ENCODE results near the gene PTPRK. TPM values are rescaled to one million over a fixed set of nuclear protein-coding genes. Genes with fewer than 3 reads are reported as not detected.

PTPRK gene
- total and polyA plus RNA-seq, 2 experiments from 2014 or later: 26.9 to 56.4 TPM

DNA sequence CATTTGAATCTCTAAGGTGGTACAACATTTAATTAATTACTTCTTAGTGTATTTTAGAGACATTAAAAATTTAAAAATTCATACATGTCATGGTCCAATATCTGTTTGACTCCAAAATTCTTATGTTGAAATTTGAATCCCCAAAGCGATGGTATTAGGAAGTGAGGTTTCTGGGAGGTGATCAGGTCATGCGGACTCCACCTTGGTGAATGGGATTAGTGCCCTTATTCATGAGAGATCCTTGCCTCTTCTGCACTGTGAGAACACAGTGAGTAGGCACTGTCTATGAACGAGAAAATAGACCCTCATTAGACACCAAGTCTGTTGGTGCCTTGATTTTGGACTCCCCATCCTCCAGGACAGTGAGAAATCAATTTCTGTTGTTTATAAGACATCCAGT is 254.7 kb downstream of the PTPRK start (continued):
- TF ChIP-seq, protein P1, sequence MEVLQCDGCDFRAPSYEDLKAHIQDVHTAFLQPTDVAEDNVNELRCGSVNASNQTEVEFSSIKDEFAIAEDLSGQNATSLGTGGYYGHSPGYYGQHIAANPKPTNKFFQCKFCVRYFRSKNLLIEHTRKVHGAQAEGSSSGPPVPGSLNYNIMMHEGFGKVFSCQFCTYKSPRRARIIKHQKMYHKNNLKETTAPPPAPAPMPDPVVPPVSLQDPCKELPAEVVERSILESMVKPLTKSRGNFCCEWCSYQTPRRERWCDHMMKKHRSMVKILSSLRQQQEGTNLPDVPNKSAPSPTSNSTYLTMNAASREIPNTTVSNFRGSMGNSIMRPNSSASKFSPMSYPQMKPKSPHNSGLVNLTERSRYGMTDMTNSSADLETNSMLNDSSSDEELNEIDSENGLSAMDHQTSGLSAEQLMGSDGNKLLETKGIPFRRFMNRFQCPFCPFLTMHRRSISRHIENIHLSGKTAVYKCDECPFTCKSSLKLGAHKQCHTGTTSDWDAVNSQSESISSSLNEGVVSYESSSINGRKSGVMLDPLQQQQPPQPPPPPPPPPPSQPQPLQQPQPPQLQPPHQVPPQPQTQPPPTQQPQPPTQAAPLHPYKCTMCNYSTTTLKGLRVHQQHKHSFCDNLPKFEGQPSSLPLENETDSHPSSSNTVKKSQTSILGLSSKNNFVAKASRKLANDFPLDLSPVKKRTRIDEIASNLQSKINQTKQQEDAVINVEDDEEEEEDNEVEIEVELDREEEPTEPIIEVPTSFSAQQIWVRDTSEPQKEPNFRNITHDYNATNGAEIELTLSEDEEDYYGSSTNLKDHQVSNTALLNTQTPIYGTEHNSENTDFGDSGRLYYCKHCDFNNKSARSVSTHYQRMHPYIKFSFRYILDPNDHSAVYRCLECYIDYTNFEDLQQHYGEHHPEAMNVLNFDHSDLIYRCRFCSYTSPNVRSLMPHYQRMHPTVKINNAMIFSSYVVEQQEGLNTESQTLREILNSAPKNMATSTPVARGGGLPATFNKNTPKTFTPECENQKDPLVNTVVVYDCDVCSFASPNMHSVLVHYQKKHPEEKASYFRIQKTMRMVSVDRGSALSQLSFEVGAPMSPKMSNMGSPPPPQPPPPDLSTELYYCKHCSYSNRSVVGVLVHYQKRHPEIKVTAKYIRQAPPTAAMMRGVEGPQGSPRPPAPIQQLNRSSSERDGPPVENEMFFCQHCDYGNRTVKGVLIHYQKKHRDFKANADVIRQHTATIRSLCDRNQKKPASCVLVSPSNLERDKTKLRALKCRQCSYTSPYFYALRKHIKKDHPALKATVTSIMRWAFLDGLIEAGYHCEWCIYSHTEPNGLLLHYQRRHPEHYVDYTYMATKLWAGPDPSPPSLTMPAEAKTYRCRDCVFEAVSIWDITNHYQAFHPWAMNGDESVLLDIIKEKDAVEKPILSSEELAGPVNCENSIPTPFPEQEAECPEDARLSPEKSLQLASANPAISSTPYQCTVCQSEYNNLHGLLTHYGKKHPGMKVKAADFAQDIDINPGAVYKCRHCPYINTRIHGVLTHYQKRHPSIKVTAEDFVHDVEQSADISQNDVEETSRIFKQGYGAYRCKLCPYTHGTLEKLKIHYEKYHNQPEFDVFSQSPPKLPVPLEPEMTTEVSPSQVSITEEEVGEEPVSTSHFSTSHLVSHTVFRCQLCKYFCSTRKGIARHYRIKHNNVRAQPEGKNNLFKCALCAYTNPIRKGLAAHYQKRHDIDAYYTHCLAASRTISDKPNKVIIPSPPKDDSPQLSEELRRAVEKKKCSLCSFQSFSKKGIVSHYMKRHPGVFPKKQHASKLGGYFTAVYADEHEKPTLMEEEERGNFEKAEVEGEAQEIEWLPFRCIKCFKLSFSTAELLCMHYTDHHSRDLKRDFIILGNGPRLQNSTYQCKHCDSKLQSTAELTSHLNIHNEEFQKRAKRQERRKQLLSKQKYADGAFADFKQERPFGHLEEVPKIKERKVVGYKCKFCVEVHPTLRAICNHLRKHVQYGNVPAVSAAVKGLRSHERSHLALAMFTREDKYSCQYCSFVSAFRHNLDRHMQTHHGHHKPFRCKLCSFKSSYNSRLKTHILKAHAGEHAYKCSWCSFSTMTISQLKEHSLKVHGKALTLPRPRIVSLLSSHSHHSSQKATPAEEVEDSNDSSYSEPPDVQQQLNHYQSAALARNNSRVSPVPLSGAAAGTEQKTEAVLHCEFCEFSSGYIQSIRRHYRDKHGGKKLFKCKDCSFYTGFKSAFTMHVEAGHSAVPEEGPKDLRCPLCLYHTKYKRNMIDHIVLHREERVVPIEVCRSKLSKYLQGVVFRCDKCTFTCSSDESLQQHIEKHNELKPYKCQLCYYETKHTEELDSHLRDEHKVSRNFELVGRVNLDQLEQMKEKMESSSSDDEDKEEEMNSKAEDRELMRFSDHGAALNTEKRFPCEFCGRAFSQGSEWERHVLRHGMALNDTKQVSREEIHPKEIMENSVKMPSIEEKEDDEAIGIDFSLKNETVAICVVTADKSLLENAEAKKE (CRISPR knock-in tag; IDR thresholded peaks at IDR 0.05): no peak
- TF ChIP-seq, protein P2, sequence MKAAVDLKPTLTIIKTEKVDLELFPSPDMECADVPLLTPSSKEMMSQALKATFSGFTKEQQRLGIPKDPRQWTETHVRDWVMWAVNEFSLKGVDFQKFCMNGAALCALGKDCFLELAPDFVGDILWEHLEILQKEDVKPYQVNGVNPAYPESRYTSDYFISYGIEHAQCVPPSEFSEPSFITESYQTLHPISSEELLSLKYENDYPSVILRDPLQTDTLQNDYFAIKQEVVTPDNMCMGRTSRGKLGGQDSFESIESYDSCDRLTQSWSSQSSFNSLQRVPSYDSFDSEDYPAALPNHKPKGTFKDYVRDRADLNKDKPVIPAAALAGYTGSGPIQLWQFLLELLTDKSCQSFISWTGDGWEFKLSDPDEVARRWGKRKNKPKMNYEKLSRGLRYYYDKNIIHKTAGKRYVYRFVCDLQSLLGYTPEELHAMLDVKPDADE (IDR thresholded peaks at IDR 0.05): no peak
- no peak for TF ChIP-seq EZH2phosphoT487 (IDR thresholded peaks at IDR 0.05; ENCODE audit: unreplicated experiment)

DNA sequence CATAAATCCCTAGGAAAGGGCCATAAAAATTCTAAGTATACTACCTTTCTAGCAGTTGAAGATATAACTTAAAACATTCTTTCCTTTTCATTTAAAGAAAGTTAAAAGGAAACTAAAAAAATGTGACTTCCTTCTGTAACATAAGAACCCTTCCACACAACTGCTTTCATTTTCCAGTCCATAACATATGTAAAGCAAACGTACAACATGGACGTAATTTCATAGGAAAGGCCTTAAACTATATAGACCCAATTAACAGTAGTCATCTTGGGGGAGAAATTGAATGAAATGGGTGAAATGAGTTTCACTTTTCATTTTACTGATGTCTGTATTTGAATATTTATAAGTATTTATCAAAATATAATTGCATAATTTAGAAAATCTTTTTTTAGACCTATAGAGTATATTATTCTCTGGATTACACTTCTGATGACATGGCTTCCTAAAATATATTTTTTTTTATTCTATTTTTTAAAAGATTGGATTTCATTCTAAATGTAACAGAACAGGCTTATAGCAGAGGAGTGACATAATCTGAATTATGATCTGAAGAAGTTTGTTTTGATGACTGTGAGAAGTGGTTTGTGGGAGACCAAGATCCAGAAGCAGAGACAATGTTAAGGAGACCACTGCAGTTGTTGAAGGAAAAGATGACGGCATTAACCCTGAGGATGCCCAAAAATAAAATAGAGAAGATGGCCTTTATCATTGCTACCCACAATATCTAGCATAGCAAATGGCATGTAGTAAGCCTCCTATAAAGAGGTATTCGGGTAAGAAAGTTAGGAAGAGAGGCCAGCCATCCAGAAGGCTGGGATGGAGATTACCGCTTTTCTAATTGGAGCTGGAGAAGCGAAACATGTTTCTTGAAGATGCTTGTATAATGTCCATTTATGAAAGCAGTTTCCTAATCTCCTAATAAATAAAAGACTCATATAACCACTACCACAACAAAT is 260.4 kb downstream of the PTPRK start:
- H3K36me3 ChIP-seq (ENCODE audit: insufficient read depth): no peaks in the 10 kb centered on the region
- H3K79me2 ChIP-seq (replicated peaks; ENCODE audit: insufficient read depth): no peaks in the 10 kb centered on the region
- no peak overlapping the region for H3K27ac ChIP-seq (ENCODE audit: low read depth)
- peaks cover 9% of the 10 kb centered on the region for H3K36me3 Mint-ChIP-seq (ENCODE audit: low read depth)
- no peaks in the 10 kb centered on the region for H3K4me1 ChIP-seq (ENCODE audit: insufficient read depth)
- H3K27me3 Mint-ChIP-seq (ENCODE audit: insufficient read depth, low read depth, poor library complexity): no peaks in the 10 kb centered on the region
- H2AFZ ChIP-seq: no peak overlapping the region
- no peaks in the 10 kb centered on the region for H3K27me3 ChIP-seq (ENCODE audit: insufficient read depth)
- no peak overlapping the region for H3K4me2 ChIP-seq
- H3K9me2 ChIP-seq (ENCODE audit: insufficient read depth): no peaks in the 10 kb centered on the region
- no peaks in the 10 kb centered on the region for H3F3A ChIP-seq (replicated peaks; ENCODE audit: low read depth)
- no peaks in the 10 kb centered on the region for H4K20me1 ChIP-seq (replicated peaks; ENCODE audit: insufficient read depth)
- H3K4me1 Mint-ChIP-seq: peaks cover 5% of the 10 kb centered on the region; the same call in 1 of the 3 replicates
- no peak for DNase-seq (ENCODE audit: low spot score)
- no peak overlapping the region for H3K4me3 ChIP-seq
- H3K4me3 Mint-ChIP-seq: no peak overlapping the region
- H3K9me3 Mint-ChIP-seq: peaks cover 9% of the 10 kb centered on the region; the same call in 2 of the 3 replicates
- ATAC-seq: no peak
- no peak overlapping the region for H3K27ac Mint-ChIP-seq
- TF ChIP-seq, protein P2 (IDR thresholded peaks at IDR 0.05): no peak
- no peak for TF ChIP-seq NANOG (IDR thresholded peaks at IDR 0.05; ENCODE audit: borderline replicate concordance)
- no peak for TF ChIP-seq STAT1 (IDR thresholded peaks at IDR 0.05; ENCODE audit: unreplicated experiment)
- TF ChIP-seq, protein P3, sequence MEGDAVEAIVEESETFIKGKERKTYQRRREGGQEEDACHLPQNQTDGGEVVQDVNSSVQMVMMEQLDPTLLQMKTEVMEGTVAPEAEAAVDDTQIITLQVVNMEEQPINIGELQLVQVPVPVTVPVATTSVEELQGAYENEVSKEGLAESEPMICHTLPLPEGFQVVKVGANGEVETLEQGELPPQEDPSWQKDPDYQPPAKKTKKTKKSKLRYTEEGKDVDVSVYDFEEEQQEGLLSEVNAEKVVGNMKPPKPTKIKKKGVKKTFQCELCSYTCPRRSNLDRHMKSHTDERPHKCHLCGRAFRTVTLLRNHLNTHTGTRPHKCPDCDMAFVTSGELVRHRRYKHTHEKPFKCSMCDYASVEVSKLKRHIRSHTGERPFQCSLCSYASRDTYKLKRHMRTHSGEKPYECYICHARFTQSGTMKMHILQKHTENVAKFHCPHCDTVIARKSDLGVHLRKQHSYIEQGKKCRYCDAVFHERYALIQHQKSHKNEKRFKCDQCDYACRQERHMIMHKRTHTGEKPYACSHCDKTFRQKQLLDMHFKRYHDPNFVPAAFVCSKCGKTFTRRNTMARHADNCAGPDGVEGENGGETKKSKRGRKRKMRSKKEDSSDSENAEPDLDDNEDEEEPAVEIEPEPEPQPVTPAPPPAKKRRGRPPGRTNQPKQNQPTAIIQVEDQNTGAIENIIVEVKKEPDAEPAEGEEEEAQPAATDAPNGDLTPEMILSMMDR (conservative IDR thresholded peaks at IDR 0.05; ENCODE audit: low read depth in 2 of 2): no peak
- no peak for TF ChIP-seq EZH2 (IDR thresholded peaks at IDR 0.05; ENCODE audit: low read depth, unreplicated experiment)
- TF ChIP-seq CREB1 (CRISPR knock-in tag; IDR thresholded peaks at IDR 0.05; ENCODE audit: low read depth): no peak
- no peak for TF ChIP-seq JUNB (IDR thresholded peaks at IDR 0.05; ENCODE audit: unreplicated experiment)
